Glutamatergic neuron (in vitro differentiated cells): ENCODE results near the gene HMX2. TPM values are rescaled to one million over a fixed set of nuclear protein-coding genes. Genes with fewer than 3 reads are reported as not detected.

Experiments used
- DNase-seq: peaks from one replicate; pipeline ENCODE4 v3.0.0; 2022
- H3K27ac Mint-ChIP-seq: one replicate; pipeline ENCODE4 v1.8.0; 2020; ENCODE audit warnings: mild to moderate bottlenecking, mixed read lengths, inconsistent platforms; ENCODE audit not compliant: unreplicated experiment
- H3K27me3 Mint-ChIP-seq: one replicate; pipeline ENCODE4 v1.8.0; 2020; ENCODE audit warnings: mild to moderate bottlenecking, moderate library complexity, mixed read lengths, inconsistent platforms; ENCODE audit not compliant: unreplicated experiment
- H3K36me3 Mint-ChIP-seq: one replicate; pipeline ENCODE4 v1.8.0; 2020; ENCODE audit warnings: mild to moderate bottlenecking, mixed read lengths, inconsistent platforms; ENCODE audit not compliant: unreplicated experiment
- H3K4me1 Mint-ChIP-seq: one replicate; pipeline ENCODE4 v1.8.0; 2020; ENCODE audit warnings: mild to moderate bottlenecking, low read depth, mixed read lengths, inconsistent platforms; ENCODE audit not compliant: unreplicated experiment
- H3K4me3 Mint-ChIP-seq: one replicate; pipeline ENCODE4 v1.8.0; 2020; ENCODE audit warnings: mild to moderate bottlenecking, mixed read lengths, inconsistent platforms; ENCODE audit not compliant: unreplicated experiment
- H3K9me3 Mint-ChIP-seq: one replicate; pipeline ENCODE4 v1.8.0; 2020; ENCODE audit warnings: mild to moderate bottlenecking, moderate library complexity, mixed read lengths, inconsistent platforms; ENCODE audit not compliant: unreplicated experiment
- total RNA-seq: library from RNA; stranded (reverse); fragmentation: NEBNext Ultra II Directional; extraction: Animal tissue kit (Norgen Biotek cat#: 25700); gene quantifications from one replicate; pipeline ENCODE4 v1.2.1, GENCODE V29; 2021; ENCODE audit not compliant: unreplicated experiment
- TF ChIP-seq, protein P1 (sequence below): fragments of 200-600 bp; sonication (generic); IDR thresholded peaks from one replicate; pipeline ENCODE4 v1.5.0; 2021; ENCODE audit not compliant: partially characterized antibody, unreplicated experiment

Gene HMX2
- total RNA-seq, 1 donor from 2014 or later = not detected

DNA sequence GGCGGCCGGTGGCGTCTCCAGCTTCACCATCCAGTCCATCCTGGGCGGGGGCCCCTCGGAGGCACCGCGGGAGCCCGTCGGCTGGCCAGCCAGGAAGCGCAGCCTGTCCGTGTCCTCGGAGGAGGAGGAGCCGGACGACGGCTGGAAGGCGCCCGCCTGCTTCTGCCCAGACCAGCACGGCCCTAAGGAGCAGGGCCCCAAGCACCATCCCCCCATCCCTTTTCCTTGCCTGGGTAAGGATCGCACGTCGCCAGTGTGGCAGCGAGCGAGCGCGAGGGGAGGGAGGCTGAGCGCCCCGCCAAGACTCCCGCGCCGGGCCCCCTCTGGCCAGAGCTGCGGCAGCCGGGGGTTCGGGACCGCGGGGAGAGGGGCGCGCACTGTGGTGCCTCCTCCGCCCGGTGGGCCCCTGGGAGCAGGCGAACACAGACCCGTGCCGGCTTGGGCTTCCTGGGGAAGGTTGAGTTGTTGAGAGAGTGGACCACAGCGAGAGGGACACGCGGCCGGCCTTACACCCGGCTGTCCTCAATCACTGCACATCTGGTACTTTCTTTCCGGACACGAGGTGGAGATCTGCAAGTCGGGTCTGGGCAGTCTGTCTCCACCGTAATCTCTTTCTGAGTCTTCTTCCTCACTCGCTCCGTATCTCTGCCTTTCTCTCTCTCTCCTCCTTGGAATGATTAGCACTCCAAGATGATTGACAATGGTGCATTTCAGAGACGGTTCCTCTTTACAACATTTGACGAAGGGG is 652 bp downstream of the HMX2 start:
- Mint-ChIP-seq H3K4me3 (peak overlapping the region; percentile 71), H3K27ac (no peak overlapping the region)
- DNase-seq = peak; percentile 34

DNA sequence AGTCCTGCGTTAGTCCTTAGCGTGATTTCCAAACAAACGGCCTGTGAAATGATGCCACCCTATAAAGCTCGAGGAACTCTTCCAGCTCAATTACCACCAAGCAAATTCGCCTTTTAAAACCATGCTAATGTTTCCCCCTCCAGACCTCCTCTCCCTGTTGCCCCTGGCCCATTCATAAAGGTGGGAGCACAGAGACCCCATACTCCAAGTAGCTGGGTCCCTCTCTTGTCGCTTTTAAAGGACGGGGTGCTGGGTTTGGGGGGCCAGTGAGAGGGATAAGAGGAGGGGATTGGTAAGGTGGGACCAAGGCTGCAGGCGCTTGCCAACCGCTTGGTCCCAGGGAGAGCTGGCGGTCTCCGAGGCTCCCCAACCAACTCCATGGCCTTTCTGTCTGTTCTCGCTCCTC is 1.2 kb downstream of the HMX2 start:
- TF ChIP-seq, protein P1, sequence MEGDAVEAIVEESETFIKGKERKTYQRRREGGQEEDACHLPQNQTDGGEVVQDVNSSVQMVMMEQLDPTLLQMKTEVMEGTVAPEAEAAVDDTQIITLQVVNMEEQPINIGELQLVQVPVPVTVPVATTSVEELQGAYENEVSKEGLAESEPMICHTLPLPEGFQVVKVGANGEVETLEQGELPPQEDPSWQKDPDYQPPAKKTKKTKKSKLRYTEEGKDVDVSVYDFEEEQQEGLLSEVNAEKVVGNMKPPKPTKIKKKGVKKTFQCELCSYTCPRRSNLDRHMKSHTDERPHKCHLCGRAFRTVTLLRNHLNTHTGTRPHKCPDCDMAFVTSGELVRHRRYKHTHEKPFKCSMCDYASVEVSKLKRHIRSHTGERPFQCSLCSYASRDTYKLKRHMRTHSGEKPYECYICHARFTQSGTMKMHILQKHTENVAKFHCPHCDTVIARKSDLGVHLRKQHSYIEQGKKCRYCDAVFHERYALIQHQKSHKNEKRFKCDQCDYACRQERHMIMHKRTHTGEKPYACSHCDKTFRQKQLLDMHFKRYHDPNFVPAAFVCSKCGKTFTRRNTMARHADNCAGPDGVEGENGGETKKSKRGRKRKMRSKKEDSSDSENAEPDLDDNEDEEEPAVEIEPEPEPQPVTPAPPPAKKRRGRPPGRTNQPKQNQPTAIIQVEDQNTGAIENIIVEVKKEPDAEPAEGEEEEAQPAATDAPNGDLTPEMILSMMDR = no peak
- Mint-ChIP-seq H3K4me1 (peaks cover 20% of the 10 kb centered on the region), H3K27ac (no peak overlapping the region), H3K9me3 (peaks cover 14% of the 10 kb centered on the region), H3K36me3 (no peaks in the 10 kb centered on the region), H3K4me3 (peak overlapping the region; percentile 71), H3K27me3 (peaks cover 33% of the 10 kb centered on the region)
- DNase-seq = peak; percentile 22

More for the DNA sequence above, 652 bp downstream of the HMX2 start:
- Mint-ChIP-seq H3K4me1 (peaks cover 24% of the 10 kb centered on the region), H3K27me3 (peaks cover 36% of the 10 kb centered on the region), H3K36me3 (no peaks in the 10 kb centered on the region), H3K9me3 (peaks cover 14% of the 10 kb centered on the region)
- TF ChIP-seq, protein P1 = no peak

- H3K4me3 Mint-ChIP-seq = peak overlapping the region; percentile 80
- H3K4me1 Mint-ChIP-seq = peaks cover 17% of the 10 kb centered on the region
- H3K27ac Mint-ChIP-seq = no peak overlapping the region
- peaks cover 14% of the 10 kb centered on the region for H3K9me3 Mint-ChIP-seq
- H3K36me3 Mint-ChIP-seq = no peaks in the 10 kb centered on the region
- TF ChIP-seq, protein P1 = no peak
- peaks cover 30% of the 10 kb centered on the region for H3K27me3 Mint-ChIP-seq
- DNase-seq = peak; percentile 55
Measured at GRCh38 chr10:123149568-123150270, 1.8 kb downstream of the HMX2 start.

- Mint-ChIP-seq H3K27ac (no peak overlapping the region), H3K36me3 (no peaks in the 10 kb centered on the region), H3K4me3 (peak overlapping the region; percentile 80), H3K4me1 (peaks cover 17% of the 10 kb centered on the region), H3K27me3 (peaks cover 30% of the 10 kb centered on the region), H3K9me3 (peaks cover 12% of the 10 kb centered on the region)
- no peak for DNase-seq
- TF ChIP-seq, protein P1 = no peak
Measured at GRCh38 chr10:123150271-123150985, 2.5 kb downstream of the HMX2 start.
